Testis (tissue), 2 donors: Measurements from ENCODE around the gene TEKT2.

Source experiments
- CTCF ChIP-seq, 3 experiments: fragments of 450-650 bp in 2 of 3; fragments of 200-600 bp in 1 of 3; sonication (generic) in 1 of 3; IDR thresholded peaks; one replicate each; pipeline ENCODE4 v1.5.1; 2016 to 2019; ENCODE audit warnings: antibody characterized with exemption in 3 of 3, mild to moderate bottlenecking in 2 of 3, moderate library complexity in 1 of 3
- POLR2A ChIP-seq: fragments of 450-650 bp; IDR thresholded peaks from one replicate; pipeline ENCODE4 v1.6.1; 2017; ENCODE audit warnings: antibody characterized with exemption, mild to moderate bottlenecking, moderate library complexity

GRCh38 chr1:36035154-36035553 is 48.7 kb upstream of the TEKT2 start:
- TF ChIP-seq POLR2A (no peak), CTCF (IDR thresholded peaks at IDR 0.05) (no peak)
